Measurements from ENCODE around the gene MPPED1. TPM values are rescaled to one million over a fixed set of nuclear protein-coding genes. Genes with fewer than 3 reads are reported as not detected.

MPPED1 gene
- total RNA-seq, 1 experiment from 2014 or later = not detected

DNA sequence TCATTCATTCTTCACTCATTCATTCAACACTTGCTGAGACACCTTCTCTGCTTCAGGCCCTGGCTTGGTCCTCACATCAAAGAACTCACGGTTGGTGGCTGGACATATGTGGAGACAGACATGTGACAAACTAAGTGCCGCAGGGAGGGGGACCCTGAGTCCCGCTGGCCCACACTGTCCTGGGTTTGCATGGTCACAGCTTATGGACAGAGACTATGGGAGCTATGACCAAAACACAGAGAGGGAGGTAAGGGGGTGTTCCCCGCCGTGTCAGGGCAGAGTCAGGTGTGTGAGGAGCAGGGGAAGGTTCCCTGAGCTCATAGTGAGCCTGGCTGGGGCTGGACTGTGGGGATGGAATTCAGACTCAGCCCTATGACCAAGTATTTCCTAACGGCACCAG, 123.1 kb downstream of the MPPED1 start:
- Mint-ChIP-seq H3K27ac (ENCODE audit: low read depth, unreplicated experiment) (no peak overlapping the region), H3K4me3 (ENCODE audit: unreplicated experiment) (no peak overlapping the region), H3K4me1 (ENCODE audit: insufficient read depth, unreplicated experiment) (peaks cover 9% of the 10 kb centered on the region), H3K27me3 (ENCODE audit: insufficient read depth, unreplicated experiment) (peaks cover 18% of the 10 kb centered on the region), H3K36me3 (ENCODE audit: insufficient read depth, unreplicated experiment) (peaks cover 6% of the 10 kb centered on the region), H3K9me3 (ENCODE audit: unreplicated experiment) (no peaks in the 10 kb centered on the region)
- DNase-seq (ENCODE audit: unreplicated experiment) = no peak
- POLR2A ChIA-PET = no interaction called here
- CTCF ChIA-PET = no interaction called here
- intact Hi-C loops (cut with micrococcal nuclease) = no loop called here
- BruUV-seq (replicated peaks) = no TSS peak
- no peak for TF ChIP-seq CTCF (IDR thresholded peaks at IDR 0.05; ENCODE audit: unreplicated experiment)

GRCh38 chr22:43535336-43535735, 123.5 kb downstream of the MPPED1 start:
- ChIA-PET CTCF (no interaction called here), POLR2A (no interaction called here)
- no peak for TF ChIP-seq CTCF (IDR thresholded peaks at IDR 0.05; ENCODE audit: unreplicated experiment)
- Mint-ChIP-seq H3K4me1 (ENCODE audit: insufficient read depth, unreplicated experiment) (peaks cover 9% of the 10 kb centered on the region), H3K27ac (ENCODE audit: low read depth, unreplicated experiment) (no peak overlapping the region), H3K27me3 (ENCODE audit: insufficient read depth, unreplicated experiment) (peaks cover 21% of the 10 kb centered on the region), H3K4me3 (ENCODE audit: unreplicated experiment) (no peak overlapping the region), H3K9me3 (ENCODE audit: unreplicated experiment) (no peaks in the 10 kb centered on the region), H3K36me3 (ENCODE audit: insufficient read depth, unreplicated experiment) (peaks cover 6% of the 10 kb centered on the region)
- no peak for DNase-seq (ENCODE audit: unreplicated experiment)
- BruUV-seq (replicated peaks) = no TSS peak
- intact Hi-C loops (cut with micrococcal nuclease) = no loop called here

- ChIA-PET CTCF (no interaction called here), POLR2A (no interaction called here)
- intact Hi-C loops (cut with micrococcal nuclease) = no loop called here
- Mint-ChIP-seq H3K36me3 (ENCODE audit: insufficient read depth, unreplicated experiment) (peaks cover 6% of the 10 kb centered on the region), H3K9me3 (ENCODE audit: unreplicated experiment) (no peaks in the 10 kb centered on the region), H3K4me3 (ENCODE audit: unreplicated experiment) (no peak overlapping the region), H3K27ac (ENCODE audit: low read depth, unreplicated experiment) (no peak overlapping the region), H3K4me1 (ENCODE audit: insufficient read depth, unreplicated experiment) (peaks cover 9% of the 10 kb centered on the region), H3K27me3 (ENCODE audit: insufficient read depth, unreplicated experiment) (peaks cover 25% of the 10 kb centered on the region)
- no peak for TF ChIP-seq CTCF (IDR thresholded peaks at IDR 0.05; ENCODE audit: unreplicated experiment)
- peak; percentile 25 for DNase-seq (ENCODE audit: unreplicated experiment)
- BruUV-seq (replicated peaks) = no TSS peak
Measured at GRCh38 chr22:43535741-43536140, 123.9 kb downstream of the MPPED1 start.

DNA sequence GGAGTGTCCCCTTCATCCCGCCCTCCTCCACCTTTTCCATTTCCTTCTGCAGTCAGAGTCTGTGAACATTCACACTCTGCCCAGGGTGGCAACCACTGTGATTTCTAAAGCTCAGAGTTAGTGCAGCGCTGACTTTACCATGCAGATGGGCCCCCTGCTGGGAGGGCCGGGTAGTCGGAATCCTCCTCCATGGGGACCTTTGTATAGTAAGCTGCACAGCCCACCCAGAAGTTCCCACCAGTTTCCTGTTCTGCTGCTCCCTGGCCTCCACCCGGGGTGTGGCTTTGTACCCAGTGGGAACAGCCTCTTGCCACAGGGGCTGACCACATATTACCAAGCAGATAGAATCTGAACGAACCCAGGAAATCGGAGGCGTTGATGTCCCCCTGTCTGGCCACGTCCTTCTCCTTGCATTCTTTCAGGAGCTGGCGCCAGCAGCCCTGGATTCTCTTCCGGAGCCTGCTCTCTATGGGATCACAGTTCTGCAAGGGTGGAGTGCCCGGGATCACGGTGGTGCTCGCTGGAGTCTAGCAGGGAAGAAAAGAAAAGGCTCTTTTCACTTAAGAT, 125.3 kb downstream of the MPPED1 start:
- H3K4me3 Mint-ChIP-seq (ENCODE audit: unreplicated experiment) = no peak overlapping the region
- no peak overlapping the region for H3K27ac Mint-ChIP-seq (ENCODE audit: low read depth, unreplicated experiment)
- peaks cover 39% of the 10 kb centered on the region for H3K27me3 Mint-ChIP-seq (ENCODE audit: insufficient read depth, unreplicated experiment)
- peaks cover 6% of the 10 kb centered on the region for H3K36me3 Mint-ChIP-seq (ENCODE audit: insufficient read depth, unreplicated experiment)
- CTCF ChIA-PET = no interaction called here
- POLR2A ChIA-PET = no interaction called here
- no peaks in the 10 kb centered on the region for H3K9me3 Mint-ChIP-seq (ENCODE audit: unreplicated experiment)
- intact Hi-C loops (cut with micrococcal nuclease) = no loop called here
- H3K4me1 Mint-ChIP-seq (ENCODE audit: insufficient read depth, unreplicated experiment) = peaks cover 9% of the 10 kb centered on the region
- BruUV-seq (replicated peaks) = no TSS peak
- TF ChIP-seq CTCF (IDR thresholded peaks at IDR 0.05; ENCODE audit: unreplicated experiment) = no peak
- peak; percentile 14 for DNase-seq (ENCODE audit: unreplicated experiment)

Measured in MCF 10A (cell line).